H1 (cell line): Measurements from ENCODE around the gene CLTCL1. TPM values are rescaled to one million over a fixed set of nuclear protein-coding genes. Genes with fewer than 3 reads are reported as not detected.

ENCODE experiments used
- CTCF ChIA-PET: fragments of 300-600 bp; sonication (Branson Sonifier 250); formaldehyde crosslinking; loops from one replicate; lab custom pipeline; 2021; ENCODE audit not compliant: partially characterized antibody; lab: Charles Lee
- POLR2A ChIA-PET: fragments of 300-600 bp; sonication (Branson Sonifier 250); formaldehyde crosslinking; loops from one replicate; lab custom pipeline; 2021; ENCODE audit warnings: inconsistent platforms; ENCODE audit not compliant: partially characterized antibody; lab: Charles Lee
- DNase-seq, 2 experiments: peaks; one replicate each; pipeline versions ENCODE4 v3.0.0 to v3.0.0-alpha.2; 2010 to 2022; ENCODE audit warnings: low spot score in 2 of 2, low read depth in 1 of 2, mixed read lengths in 1 of 2
- FAIRE-seq: peaks from 2 replicates; lab custom pipeline; 2011; peaks lifted over from hg19 to GRCh38; lab: Jason Lieb, UNC
- H2AFZ ChIP-seq: 2 replicates; pipeline ENCODE4 v1.8.1; 2012; ENCODE audit warnings: low read length, inconsistent platforms
- H2AK5ac ChIP-seq: 2 replicates; pipeline ENCODE4 v1.6.1; 2013; ENCODE audit warnings: low read depth, low read length
- H2BK120ac ChIP-seq: replicated peaks from 2 replicates; pipeline ENCODE3; 2013; ENCODE audit warnings: low read depth, low read length, inconsistent platforms
- H2BK12ac ChIP-seq: 2 replicates; pipeline ENCODE4 v1.6.1; 2013; ENCODE audit warnings: low read depth, low read length
- H2BK15ac ChIP-seq: 2 replicates; pipeline ENCODE4 v1.6.1; 2013; ENCODE audit warnings: low read length
- H2BK20ac ChIP-seq: 2 replicates; pipeline ENCODE4 v1.6.1; 2013; ENCODE audit warnings: low read length
- H2BK5ac ChIP-seq: 2 replicates; pipeline ENCODE4 v1.6.1; 2013; ENCODE audit warnings: low read depth, low read length
- H3K14ac ChIP-seq: 2 replicates; pipeline ENCODE4 v1.6.1; 2013; ENCODE audit warnings: inconsistent platforms; ENCODE audit not compliant: insufficient read length
- H3K18ac ChIP-seq: 2 replicates; pipeline ENCODE4 v1.6.1; 2013; ENCODE audit warnings: low read length; ENCODE audit errors: extremely low read depth
- H3K23ac ChIP-seq: 2 replicates; pipeline ENCODE4 v1.6.1; 2013; ENCODE audit warnings: inconsistent platforms; ENCODE audit not compliant: insufficient read length
- H3K23me2 ChIP-seq: 2 replicates; pipeline ENCODE4 v1.6.1; 2013; ENCODE audit warnings: low read depth, low read length
- H3K27ac ChIP-seq: 2 replicates; pipeline ENCODE4 v1.6.1; 2011; ENCODE audit warnings: low read depth, low read length, inconsistent platforms
- H3K27me3 ChIP-seq, 4 experiments: replicated peaks in 1 of 4; 1 replicate in 1 of 4; 2 replicates in 3 of 4; pipeline versions ENCODE4 v1.6.1 to v1.8.1; 2011 to 2013; ENCODE audit warnings: low read length in 3 of 4, mild to moderate bottlenecking in 3 of 4, inconsistent platforms in 2 of 4, mixed read lengths in 2 of 4, moderate library complexity in 1 of 4; ENCODE audit not compliant: control insufficient read depth in 3 of 4, insufficient read depth in 3 of 4; ENCODE audit errors: extremely low read depth in 1 of 4
- H3K36me3 ChIP-seq, 4 experiments: 2 replicates each; pipeline versions ENCODE4 v1.6.1 to v1.8.1; 2011 to 2013; ENCODE audit warnings: mild to moderate bottlenecking in 4 of 4, low read length in 3 of 4, moderate library complexity in 2 of 4, control low read depth in 1 of 4, inconsistent platforms in 1 of 4; ENCODE audit not compliant: insufficient read depth in 4 of 4, control insufficient read depth in 2 of 4
- H3K4ac ChIP-seq: replicated peaks from 2 replicates; pipeline ENCODE3; 2013; ENCODE audit warnings: low read length, low read depth, mixed read lengths, inconsistent platforms; ENCODE audit not compliant: insufficient read length
- H3K4me1 ChIP-seq, 4 experiments: replicated peaks in 1 of 4; 1 replicate in 1 of 4; 2 replicates in 3 of 4; pipeline versions ENCODE4 v1.6.1 to v1.8.1; 2011 to 2013; ENCODE audit warnings: low read length in 3 of 4, inconsistent platforms in 2 of 4, mixed read lengths in 1 of 4; ENCODE audit not compliant: insufficient read depth in 4 of 4, control insufficient read depth in 3 of 4
- H3K4me2 ChIP-seq, 2 experiments: 2 replicates each; pipeline versions ENCODE4 v1.6.1 to v1.8.1; 2011 to 2013; ENCODE audit warnings: low read depth in 2 of 2, low read length in 2 of 2, control low read depth in 1 of 2, inconsistent platforms in 1 of 2, mild to moderate bottlenecking in 1 of 2; ENCODE audit not compliant: insufficient read depth in 1 of 2
- H3K4me3 ChIP-seq, 4 experiments: fragments of 200-600, 300-600 bp in 1 of 4; sonication (generic), shearing (Covaris generic), sonication (Bioruptor Twin) in 1 of 4; 2 replicates each; pipeline versions ENCODE4 v1.5.1 to v1.8.1; 2011 to 2016; ENCODE audit warnings: low read length in 4 of 4, low read depth in 3 of 4, control low read depth in 2 of 4, inconsistent platforms in 2 of 4, mild to moderate bottlenecking in 2 of 4, mixed read lengths in 1 of 4, moderate library complexity in 1 of 4; ENCODE audit not compliant: insufficient read depth in 2 of 4; ENCODE audit errors: extremely low read depth in 1 of 4
- H3K56ac ChIP-seq: replicated peaks from 2 replicates; pipeline ENCODE3; 2013; ENCODE audit warnings: low read depth, mild to moderate bottlenecking, mixed read lengths, low read length, inconsistent platforms; ENCODE audit not compliant: insufficient read length
- H3K79me1 ChIP-seq: 2 replicates; pipeline ENCODE4 v1.6.1; 2013; ENCODE audit warnings: low read depth, low read length, control low read depth
- H3K79me2 ChIP-seq, 2 experiments: 2 replicates each; pipeline versions ENCODE4 v1.6.1 to v1.8.1; 2012 to 2013; ENCODE audit warnings: low read length in 2 of 2, mild to moderate bottlenecking in 2 of 2, inconsistent platforms in 1 of 2; ENCODE audit not compliant: insufficient read depth in 2 of 2, control insufficient read depth in 1 of 2
- H3K9ac ChIP-seq, 4 experiments: replicated peaks in 1 of 4; 1 replicate in 1 of 4; 2 replicates in 3 of 4; pipeline versions ENCODE4 v1.6.1 to v1.8.1; 2011 to 2013; ENCODE audit warnings: low read depth in 3 of 4, low read length in 3 of 4, control low read depth in 2 of 4, mild to moderate bottlenecking in 2 of 4, moderate library complexity in 2 of 4, inconsistent platforms in 1 of 4; ENCODE audit errors: extremely low read depth in 1 of 4
- H3K9me3 ChIP-seq, 2 experiments: 2 replicates each; pipeline versions ENCODE4 v1.6.1 to v1.8.1; 2012 to 2013; ENCODE audit warnings: mild to moderate bottlenecking in 2 of 2, moderate library complexity in 2 of 2, control low read depth in 1 of 2, inconsistent platforms in 1 of 2, low read depth in 1 of 2, low read length in 1 of 2, mixed read lengths in 1 of 2; ENCODE audit not compliant: insufficient read depth in 2 of 2
- H4K20me1 ChIP-seq, 2 experiments: replicated peaks in 1 of 2; 2 replicates each; pipeline versions ENCODE3 to v1.8.1; 2011 to 2013; ENCODE audit warnings: inconsistent platforms in 2 of 2, low read length in 2 of 2, mild to moderate bottlenecking in 1 of 2; ENCODE audit not compliant: insufficient read depth in 2 of 2, control insufficient read depth in 1 of 2
- H4K5ac ChIP-seq: 2 replicates; pipeline ENCODE4 v1.6.1; 2013; ENCODE audit warnings: low read length, low read depth, mixed read lengths, inconsistent platforms; ENCODE audit not compliant: insufficient read length
- H4K8ac ChIP-seq: 2 replicates; pipeline ENCODE4 v1.8.0; 2013; ENCODE audit warnings: mild to moderate bottlenecking, moderate library complexity, low read length, inconsistent platforms; ENCODE audit not compliant: insufficient read depth; ENCODE audit errors: extremely low read depth
- H4K91ac ChIP-seq: replicated peaks from 2 replicates; pipeline ENCODE3; 2013; ENCODE audit warnings: low read length, mixed read lengths, inconsistent platforms; ENCODE audit not compliant: insufficient read length
- CHD2 ChIP-seq: IDR thresholded peaks from 2 replicates; pipeline ENCODE4 v1.6.1; 2012; ENCODE audit warnings: low read length, improper control_type of control experiment
- TEAD4 ChIP-seq: IDR thresholded peaks from 2 replicates; pipeline ENCODE4 v1.6.1; 2012; ENCODE audit warnings: low read depth, low read length, inconsistent platforms, mixed read lengths
- WGBS, 2 experiments: shearing (Covaris generic) in 1 of 2; methylation state at CpG; one replicate each; pipeline versions ENCODE4 v1.1.6 to v1.1.7; 2013 to 2015; ENCODE audit warnings: low lambda C conversion rate in 2 of 2, mixed read lengths in 2 of 2, inconsistent platforms in 1 of 2, low coverage in 1 of 2, missing lambda C conversion rate in 1 of 2; ENCODE audit not compliant: insufficient replicate concordance in 2 of 2, insufficient coverage in 1 of 2, insufficient read length in 1 of 2; ENCODE audit errors: extremely low coverage in 1 of 2, missing lambda C conversion rate in 1 of 2; 5-methylcytosine and 5-hydroxymethylcytosine counted together
- polyA plus RNA-seq, 7 experiments: library from polyadenylated mRNA; depleted of rRNA in 3 of 7; stranded (reverse) in 5 of 7; unstranded in 2 of 7; fragments of >200 nt in 5 of 7; fragments of 200-250 nt in 2 of 7; gene quantifications; 1 replicate in 5 of 7; 2 replicates in 1 of 7; 4 replicates in 1 of 7; pipeline versions ENCODE4 v1.2.1 to v1.2.3, GENCODE V29; 2011 to 2013; ENCODE audit warnings: missing spikeins in 2 of 7, mixed read lengths in 2 of 7
- total RNA-seq: library from RNA; stranded (reverse); fragmentation: NEBNext Ultra II Directional; extraction: Animal tissue kit (Norgen Biotek cat#: 25700); gene quantifications from 2 replicates; pipeline ENCODE4 v1.2.1, GENCODE V29; 2021

The CLTCL1 gene
- total and polyA plus RNA-seq, 2 of the 8 experiments (the other 6 are each of a cell fraction or from before 2014, with no cell fraction given), result 12.4 to 17.0 TPM

- Histone ChIP-seq H3K4me2 (no peak overlapping the region), H2AK5ac (no peak overlapping the region), H4K8ac (no peak overlapping the region), H3K4me1 (no peaks in the 10 kb centered on the region), H2BK15ac (no peak overlapping the region), H2BK12ac (no peak overlapping the region), H3K18ac (no peak overlapping the region), H4K91ac (no peak overlapping the region), H3K56ac (no peak overlapping the region), H3K4ac (no peak overlapping the region), H3K36me3 (peaks cover 4 to 27% (median 20%) of the 10 kb centered on the region in 4 experiments; a peak in 6 of 8 replicates), H3K27ac (no peak overlapping the region), H3K79me2 (no peaks in the 10 kb centered on the region), H3K14ac (no peak overlapping the region), H4K5ac (no peak overlapping the region), H3K4me3 (no peak overlapping the region), H3K23ac (no peak overlapping the region), H2AFZ (no peak overlapping the region), H3K79me1 (no peaks in the 10 kb centered on the region), H3K27me3 (no peaks in the 10 kb centered on the region), H3K9ac (no peak overlapping the region), H4K20me1 (peaks cover 2 to 3% of the 10 kb centered on the region in 2 experiments), H2BK20ac (no peak overlapping the region), H3K9me3 (no peaks in the 10 kb centered on the region; a peak in 1 of 4 replicates), H3K23me2 (no peaks in the 10 kb centered on the region), H2BK120ac (no peak overlapping the region), H2BK5ac (no peak overlapping the region)
- CTCF ChIA-PET, result interaction anchor here (0.8 kb wide), 1 partner anchor 33 kb away, joined by 3 read pairs; no protein-coding TSS in a partner anchor
- TF ChIP-seq CHD2, result no peak
- TF ChIP-seq TEAD4, result no peak
- 97% methylated on average over 13 of the region's 13 CpGs; no CpG with 5 or more reads in 1 of the 2 experiments for WGBS, 2 experiments
- no peak for DNase-seq
- POLR2A ChIA-PET, result interaction anchor here (0.5 kb wide), 1 partner anchor 9 kb away, joined by 4 read pairs; no protein-coding TSS in a partner anchor
- no peak for FAIRE-seq
Measured at GRCh38 chr22:19330865-19331418, 39.4 kb upstream of the CLTCL1 start.
